ENCODE data around the gene SMNDC1.

- TF ChIP-seq POLR2A (IDR thresholded peaks at IDR 0.05) (no peak), CTCF (IDR thresholded peaks at IDR 0.05) (peak; percentile 76 to 85 (median 82))
Measured at GRCh38 chr10:110279407-110279986, 25.2 kb downstream of the SMNDC1 start.
